ENCODE results near the gene IFITM10.

GRCh38 chr11:1761857-1762536, 11.6 kb upstream of the IFITM10 start:
- no peak for TF ChIP-seq POLR2A (IDR thresholded peaks at IDR 0.05)
- TF ChIP-seq, protein P1, sequence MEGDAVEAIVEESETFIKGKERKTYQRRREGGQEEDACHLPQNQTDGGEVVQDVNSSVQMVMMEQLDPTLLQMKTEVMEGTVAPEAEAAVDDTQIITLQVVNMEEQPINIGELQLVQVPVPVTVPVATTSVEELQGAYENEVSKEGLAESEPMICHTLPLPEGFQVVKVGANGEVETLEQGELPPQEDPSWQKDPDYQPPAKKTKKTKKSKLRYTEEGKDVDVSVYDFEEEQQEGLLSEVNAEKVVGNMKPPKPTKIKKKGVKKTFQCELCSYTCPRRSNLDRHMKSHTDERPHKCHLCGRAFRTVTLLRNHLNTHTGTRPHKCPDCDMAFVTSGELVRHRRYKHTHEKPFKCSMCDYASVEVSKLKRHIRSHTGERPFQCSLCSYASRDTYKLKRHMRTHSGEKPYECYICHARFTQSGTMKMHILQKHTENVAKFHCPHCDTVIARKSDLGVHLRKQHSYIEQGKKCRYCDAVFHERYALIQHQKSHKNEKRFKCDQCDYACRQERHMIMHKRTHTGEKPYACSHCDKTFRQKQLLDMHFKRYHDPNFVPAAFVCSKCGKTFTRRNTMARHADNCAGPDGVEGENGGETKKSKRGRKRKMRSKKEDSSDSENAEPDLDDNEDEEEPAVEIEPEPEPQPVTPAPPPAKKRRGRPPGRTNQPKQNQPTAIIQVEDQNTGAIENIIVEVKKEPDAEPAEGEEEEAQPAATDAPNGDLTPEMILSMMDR (IDR thresholded peaks at IDR 0.05) = no peak
- TF ChIP-seq POLR2AphosphoS5 (IDR thresholded peaks at IDR 0.05) = peak; percentile 34
- TF ChIP-seq EP300 (IDR thresholded peaks at IDR 0.05) = no peak
